Gastrocnemius medialis (tissue), 4 donors: Measurements from ENCODE around the gene CALM1. TPM values are rescaled to one million over a fixed set of nuclear protein-coding genes. Genes with fewer than 3 reads are reported as not detected.

ENCODE experiments used
- ATAC-seq, 2 donors: fragments of 150-250 bp; one replicate each; pipeline ENCODE4 v1.9.1; 2016
- DNase-seq, 2 donors: peaks; one replicate each; pipeline ENCODE4 v3.0.0-alpha.2; 2019
- H3K27ac ChIP-seq, 4 donors: fragments of 200-600 bp; sonication (generic); 1 replicate in 1 of 4; 2 replicates in 3 of 4; pipeline ENCODE4 v1.5.1; 2016 to 2018; ENCODE audit warnings: mild to moderate bottlenecking in 2 of 4, moderate library complexity in 1 of 4
- H3K27me3 ChIP-seq, 3 donors: fragments of 200-600 bp; sonication (generic) in 2 of 3; 1 replicate in 1 of 3; 2 replicates in 2 of 3; pipeline versions ENCODE4 v1.5.1 to v1.6.0; 2016 to 2019; ENCODE audit warnings: mild to moderate bottlenecking in 1 of 3, moderate library complexity in 1 of 3
- H3K36me3 ChIP-seq, 2 donors: fragments of 200-600 bp; sonication (generic) in 1 of 2; one replicate each; pipeline ENCODE4 v1.5.1; 2017 to 2018
- H3K4me1 ChIP-seq, 2 donors: fragments of 200-600 bp; sonication (generic) in 1 of 2; one replicate each; pipeline ENCODE4 v1.5.1; 2016 to 2017; ENCODE audit warnings: mild to moderate bottlenecking in 2 of 2
- H3K4me3 ChIP-seq, 4 donors: fragments of 200-600 bp; sonication (generic) in 3 of 4; 1 replicate in 1 of 4; 2 replicates in 3 of 4; pipeline ENCODE4 v1.5.1; 2016 to 2019; ENCODE audit warnings: mild to moderate bottlenecking in 2 of 4
- H3K9me3 ChIP-seq, 3 donors: fragments of 200-600 bp; sonication (generic) in 2 of 3; 1 replicate in 1 of 3; 2 replicates in 2 of 3; pipeline ENCODE4 v1.5.1; 2016 to 2019
- POLR2A ChIP-seq, 2 donors: fragments of 450-650 bp; IDR thresholded peaks; one replicate each; pipeline ENCODE4 v1.6.1; 2017; ENCODE audit warnings: antibody characterized with exemption in 2 of 2, mild to moderate bottlenecking in 2 of 2, moderate library complexity in 2 of 2
- in situ Hi-C, 4 donors: fragments of 200-750 bp; cut with MboI; loops; one replicate each; pipeline versions ENCODE4 v1.15.0 to v1.8.0; 2017; ENCODE audit warnings: low sequenced_read_pairs in 4 of 4
- intact Hi-C: fragments of 100-400 bp; cut with DNase I; formaldehyde crosslinking; loops from one replicate; pipeline ENCODE4 v1.15.1; 2023; ENCODE audit warnings: low total_unique reads
- total RNA-seq, 4 donors: library from RNA; depleted of rRNA; stranded (reverse); fragments of >200 nt; gene quantifications; one replicate each; pipeline versions ENCODE4 v1.1.0 to v1.2.3, GENCODE V29; 2016
- TF ChIP-seq, protein P1 (sequence below), 5 experiments: fragments of 450-650 bp in 3 of 5; fragments of 200-600 bp in 2 of 5; sonication (generic) in 2 of 5; IDR thresholded peaks in 4 of 5; conservative IDR thresholded peaks in 1 of 5; 1 replicate in 4 of 5; 2 replicates in 1 of 5; pipeline ENCODE4 v1.5.1; 2016 to 2019; ENCODE audit warnings: antibody characterized with exemption in 5 of 5, mild to moderate bottlenecking in 3 of 5, moderate library complexity in 3 of 5

The CALM1 gene
- total RNA-seq, 4 donors from 2014 or later: 466 to 1,278 (median 1,009) TPM

DNA sequence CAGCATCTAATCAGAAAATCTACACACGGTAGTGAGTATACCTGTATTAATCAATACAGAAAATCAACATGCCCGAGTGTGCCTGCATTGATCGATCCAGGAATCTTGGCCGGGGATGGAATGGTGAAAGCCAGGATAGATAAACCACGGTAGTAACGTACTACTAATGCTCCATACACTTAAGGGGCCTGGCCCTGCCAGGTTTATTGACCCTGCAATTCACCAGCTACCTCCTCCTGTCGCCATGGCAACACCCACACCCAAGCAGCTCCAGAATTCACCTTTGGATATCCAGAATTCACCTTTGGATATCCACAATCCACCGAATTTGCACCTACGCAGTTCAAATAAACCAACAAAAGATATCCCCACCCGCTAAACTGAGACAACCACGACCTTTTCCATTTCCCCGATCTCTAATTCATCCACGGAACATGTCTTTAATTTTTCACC lies 14.8 kb upstream of the CALM1 start:
- intact Hi-C loops: loop anchor here (2.0 to 10.0 kb wide), 8 partner anchors 49 to 773 kb away; partner anchors contain the start of genes RPS6KA5, TDP1 and TTC7B
- no peaks in the 10 kb centered on the region for H3K27me3 ChIP-seq
- H3K9me3 ChIP-seq: no peaks in the 10 kb centered on the region
- in situ Hi-C loops: loop anchor here in 3 of 4 donors (10.0 to 25.0 kb wide), 4 partner anchors 373 to 1820 kb away; partner anchors contain the start of genes PTPN21 (in 1 of the 3), RPS6KA5 (in 1 of the 3) and ZC3H14 (in 1 of the 3)
- no peaks in the 10 kb centered on the region for H3K36me3 ChIP-seq
- peak; percentile 27 to 57 for DNase-seq
- no peak for TF ChIP-seq POLR2A (IDR thresholded peaks at IDR 0.05)
- H3K4me1 ChIP-seq: peaks cover 26 to 30% of the 10 kb centered on the region in 2 donors
- ATAC-seq: peak; percentile 3 to 6
- H3K27ac ChIP-seq: peak overlapping the region; percentile 97 to 99 (median 98)
- H3K4me3 ChIP-seq: peak overlapping the region; percentile 69 to 80 (median 78)

DNA sequence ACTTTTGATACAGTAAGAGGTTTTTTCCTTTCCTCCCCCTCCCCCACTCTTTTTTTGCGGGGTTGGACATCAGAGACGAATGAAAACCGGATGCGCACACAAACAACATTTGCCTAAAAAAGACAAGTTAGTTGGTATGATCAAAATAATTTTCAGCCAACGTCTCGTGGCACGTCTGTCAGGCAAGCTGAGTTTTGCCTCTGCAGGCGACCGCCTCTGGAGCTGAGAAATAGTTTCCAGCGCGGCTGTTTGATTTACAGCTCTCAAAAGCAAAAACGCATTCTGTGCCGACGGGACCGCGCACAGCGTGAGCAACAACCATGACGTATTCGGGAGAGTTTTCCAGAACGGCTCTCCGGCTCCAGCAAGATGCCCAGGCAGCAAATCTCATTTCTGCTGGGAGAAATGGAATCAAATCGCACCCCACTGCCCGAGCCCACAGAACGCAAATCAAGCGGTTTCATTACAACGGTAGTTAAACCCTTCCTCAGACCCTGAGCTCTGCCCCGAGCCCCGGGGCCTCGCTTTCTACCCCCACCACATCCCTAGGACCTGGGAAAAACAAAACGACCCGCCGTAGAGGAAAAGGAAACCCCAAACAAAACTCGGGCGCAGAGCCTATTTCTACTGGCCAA lies 14.2 kb upstream of the CALM1 start:
- Histone ChIP-seq H3K4me1 (peaks cover 26 to 34% of the 10 kb centered on the region in 2 donors), H3K36me3 (no peaks in the 10 kb centered on the region), H3K4me3 (peak overlapping the region; percentile 69 to 80 (median 78)), H3K27ac (peak overlapping the region; percentile 97 to 99 (median 98)), H3K27me3 (no peaks in the 10 kb centered on the region), H3K9me3 (no peaks in the 10 kb centered on the region)
- in situ Hi-C loops (loop anchor here in 3 of 4 donors (10.0 to 25.0 kb wide), 4 partner anchors 372 to 1820 kb away; partner anchors contain the start of genes PTPN21 (in 1 of the 3), RPS6KA5 (in 1 of the 3) and ZC3H14 (in 1 of the 3)), intact Hi-C loops (loop anchor here (1.0 to 10.0 kb wide), 9 partner anchors 50 to 772 kb away; partner anchors contain the start of genes RPS6KA5, TDP1 and TTC7B)
- ATAC-seq: peak; percentile 57 to 64
- DNase-seq: peak; percentile 67 to 82
- no peak for TF ChIP-seq POLR2A (IDR thresholded peaks at IDR 0.05)
- TF ChIP-seq, protein P1, sequence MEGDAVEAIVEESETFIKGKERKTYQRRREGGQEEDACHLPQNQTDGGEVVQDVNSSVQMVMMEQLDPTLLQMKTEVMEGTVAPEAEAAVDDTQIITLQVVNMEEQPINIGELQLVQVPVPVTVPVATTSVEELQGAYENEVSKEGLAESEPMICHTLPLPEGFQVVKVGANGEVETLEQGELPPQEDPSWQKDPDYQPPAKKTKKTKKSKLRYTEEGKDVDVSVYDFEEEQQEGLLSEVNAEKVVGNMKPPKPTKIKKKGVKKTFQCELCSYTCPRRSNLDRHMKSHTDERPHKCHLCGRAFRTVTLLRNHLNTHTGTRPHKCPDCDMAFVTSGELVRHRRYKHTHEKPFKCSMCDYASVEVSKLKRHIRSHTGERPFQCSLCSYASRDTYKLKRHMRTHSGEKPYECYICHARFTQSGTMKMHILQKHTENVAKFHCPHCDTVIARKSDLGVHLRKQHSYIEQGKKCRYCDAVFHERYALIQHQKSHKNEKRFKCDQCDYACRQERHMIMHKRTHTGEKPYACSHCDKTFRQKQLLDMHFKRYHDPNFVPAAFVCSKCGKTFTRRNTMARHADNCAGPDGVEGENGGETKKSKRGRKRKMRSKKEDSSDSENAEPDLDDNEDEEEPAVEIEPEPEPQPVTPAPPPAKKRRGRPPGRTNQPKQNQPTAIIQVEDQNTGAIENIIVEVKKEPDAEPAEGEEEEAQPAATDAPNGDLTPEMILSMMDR (IDR thresholded peaks at IDR 0.05 in 4 of 5, conservative IDR thresholded peaks at IDR 0.05 in 1 of 5): no peak

DNA sequence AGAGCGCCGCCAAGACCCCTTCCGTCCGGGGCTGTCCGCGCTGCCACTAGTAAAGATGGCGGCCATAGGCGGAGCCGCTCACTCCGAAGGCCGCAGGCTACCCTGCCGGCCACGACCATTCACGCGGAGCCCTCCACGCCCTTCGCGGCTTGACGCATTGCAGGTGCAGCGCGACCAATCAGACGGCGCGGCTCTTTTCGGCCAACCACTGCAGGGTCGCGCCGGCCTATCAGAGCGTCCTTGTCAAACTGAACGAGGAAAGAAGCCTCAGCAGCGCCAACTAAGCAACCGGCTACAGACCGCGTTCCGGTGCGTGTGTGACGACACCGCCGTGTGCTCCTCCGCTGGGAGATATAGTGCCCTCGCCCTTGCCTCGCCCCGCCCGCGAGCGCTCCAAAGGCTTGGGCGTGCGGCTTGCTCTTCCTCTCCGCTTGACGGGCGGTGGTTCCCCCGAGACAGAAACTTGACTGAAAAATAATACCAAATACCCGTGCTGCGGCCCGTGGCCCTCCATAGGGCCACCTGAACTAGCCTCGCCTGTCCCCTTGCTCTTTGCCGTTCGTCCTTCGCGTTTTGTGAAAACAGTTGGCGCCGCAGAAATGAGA lies 13.6 kb upstream of the CALM1 start:
- Histone ChIP-seq H3K36me3 (no peaks in the 10 kb centered on the region), H3K27me3 (no peaks in the 10 kb centered on the region), H3K27ac (peak overlapping the region; percentile 97 to 99 (median 98)), H3K9me3 (no peaks in the 10 kb centered on the region), H3K4me1 (peaks cover 30 to 40% of the 10 kb centered on the region in 2 donors), H3K4me3 (peak overlapping the region; percentile 69 to 80 (median 78))
- DNase-seq (peak; percentile 99 to 100), ATAC-seq (peak; percentile 77 to 81)
- peak; percentile 94 to 98 for TF ChIP-seq POLR2A (IDR thresholded peaks at IDR 0.05)
- TF ChIP-seq, protein P1 (IDR thresholded peaks at IDR 0.05 in 4 of 5, conservative IDR thresholded peaks at IDR 0.05 in 1 of 5): peak in 2 of 5 experiments; percentile 27 to 39
- intact Hi-C loops (loop anchor here (1.0 to 10.0 kb wide), 9 partner anchors 50 to 772 kb away; partner anchors contain the start of genes RPS6KA5, TDP1 and TTC7B), in situ Hi-C loops (loop anchor here in 3 of 4 donors (10.0 to 25.0 kb wide), 4 partner anchors 372 to 1821 kb away; partner anchors contain the start of genes PTPN21 (in 1 of the 3), RPS6KA5 (in 1 of the 3) and ZC3H14 (in 1 of the 3))

DNA sequence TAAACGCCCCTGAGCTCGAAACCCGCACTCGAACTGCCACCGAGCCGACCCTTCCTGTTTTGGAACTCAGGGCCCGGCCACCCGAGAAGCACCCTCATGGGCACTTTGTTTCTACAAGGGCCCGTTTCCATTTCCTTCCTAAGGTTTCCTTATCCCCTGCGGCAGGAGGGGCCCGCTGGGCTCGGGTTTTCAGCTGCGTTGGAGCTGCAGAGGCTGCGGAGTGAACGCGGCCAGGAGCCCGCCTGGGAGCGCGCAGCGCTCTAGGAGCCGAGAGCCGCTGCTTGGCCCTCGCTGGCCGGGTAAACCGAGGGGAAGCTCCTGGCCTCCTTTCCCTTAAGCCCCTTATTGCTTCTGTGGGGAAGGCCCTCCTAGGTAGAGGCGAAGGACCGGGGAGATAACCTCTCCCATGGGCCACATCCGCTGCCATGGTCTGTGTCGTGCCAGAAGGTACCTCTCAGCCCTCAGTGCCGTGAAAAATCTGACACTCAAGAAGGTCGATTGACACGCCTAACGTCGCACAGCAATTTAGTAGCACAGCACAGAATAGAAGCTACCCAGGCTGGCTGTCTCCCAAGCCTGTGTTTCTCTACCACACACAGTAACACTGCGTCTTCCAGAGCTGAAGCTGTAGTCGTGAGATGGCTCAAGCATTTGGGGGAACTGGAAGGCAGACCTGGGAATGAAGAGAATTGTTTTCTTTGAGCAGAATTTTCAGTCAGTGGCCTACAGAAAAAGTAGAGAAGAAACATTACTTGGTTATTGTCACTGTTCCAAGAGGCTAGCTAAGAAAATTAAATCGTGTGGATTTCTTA lies 12.9 kb upstream of the CALM1 start:
- in situ Hi-C loops: loop anchor here in 3 of 4 donors (10.0 to 25.0 kb wide), 4 partner anchors 371 to 1822 kb away; partner anchors contain the start of genes PTPN21 (in 1 of the 3), RPS6KA5 (in 1 of the 3) and ZC3H14 (in 1 of the 3)
- no peaks in the 10 kb centered on the region for H3K27me3 ChIP-seq
- TF ChIP-seq, protein P1 (IDR thresholded peaks at IDR 0.05 in 4 of 5, conservative IDR thresholded peaks at IDR 0.05 in 1 of 5): no peak
- no peak for TF ChIP-seq POLR2A (IDR thresholded peaks at IDR 0.05)
- no peaks in the 10 kb centered on the region for H3K9me3 ChIP-seq
- no peaks in the 10 kb centered on the region for H3K36me3 ChIP-seq
- H3K27ac ChIP-seq: peak overlapping the region; percentile 97 to 99 (median 98)
- DNase-seq: peak; percentile 51 to 80
- H3K4me1 ChIP-seq: peaks cover 35 to 47% of the 10 kb centered on the region in 2 donors
- ATAC-seq: peak; percentile 11 to 37
- intact Hi-C loops: loop anchor here (1.0 to 10.0 kb wide), 10 partner anchors 12 to 771 kb away; partner anchors contain the start of genes RPS6KA5, TDP1 and TTC7B
- peak overlapping the region; percentile 65 to 78 (median 72) for H3K4me3 ChIP-seq
